ENCODE data around the gene PLPPR3.

PLPPR3 gene

GRCh38 chr19:803686-804418, 17.9 kb downstream of the PLPPR3 start:
- FAIRE-seq: no peak
- DNase-seq (ENCODE audit: insufficient read length, low spot score): no peak
- TF ChIP-seq, protein P1, sequence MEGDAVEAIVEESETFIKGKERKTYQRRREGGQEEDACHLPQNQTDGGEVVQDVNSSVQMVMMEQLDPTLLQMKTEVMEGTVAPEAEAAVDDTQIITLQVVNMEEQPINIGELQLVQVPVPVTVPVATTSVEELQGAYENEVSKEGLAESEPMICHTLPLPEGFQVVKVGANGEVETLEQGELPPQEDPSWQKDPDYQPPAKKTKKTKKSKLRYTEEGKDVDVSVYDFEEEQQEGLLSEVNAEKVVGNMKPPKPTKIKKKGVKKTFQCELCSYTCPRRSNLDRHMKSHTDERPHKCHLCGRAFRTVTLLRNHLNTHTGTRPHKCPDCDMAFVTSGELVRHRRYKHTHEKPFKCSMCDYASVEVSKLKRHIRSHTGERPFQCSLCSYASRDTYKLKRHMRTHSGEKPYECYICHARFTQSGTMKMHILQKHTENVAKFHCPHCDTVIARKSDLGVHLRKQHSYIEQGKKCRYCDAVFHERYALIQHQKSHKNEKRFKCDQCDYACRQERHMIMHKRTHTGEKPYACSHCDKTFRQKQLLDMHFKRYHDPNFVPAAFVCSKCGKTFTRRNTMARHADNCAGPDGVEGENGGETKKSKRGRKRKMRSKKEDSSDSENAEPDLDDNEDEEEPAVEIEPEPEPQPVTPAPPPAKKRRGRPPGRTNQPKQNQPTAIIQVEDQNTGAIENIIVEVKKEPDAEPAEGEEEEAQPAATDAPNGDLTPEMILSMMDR (IDR thresholded peaks at IDR 0.05; ENCODE audit: insufficient read depth, missing control alignments): no peak

GRCh38 chr19:803099-803561, 18.6 kb downstream of the PLPPR3 start:
- DNase-seq (ENCODE audit: insufficient read length, low spot score) (no peak), FAIRE-seq (no peak)
- TF ChIP-seq, protein P1 (IDR thresholded peaks at IDR 0.05; ENCODE audit: insufficient read depth, missing control alignments): no peak

DNA sequence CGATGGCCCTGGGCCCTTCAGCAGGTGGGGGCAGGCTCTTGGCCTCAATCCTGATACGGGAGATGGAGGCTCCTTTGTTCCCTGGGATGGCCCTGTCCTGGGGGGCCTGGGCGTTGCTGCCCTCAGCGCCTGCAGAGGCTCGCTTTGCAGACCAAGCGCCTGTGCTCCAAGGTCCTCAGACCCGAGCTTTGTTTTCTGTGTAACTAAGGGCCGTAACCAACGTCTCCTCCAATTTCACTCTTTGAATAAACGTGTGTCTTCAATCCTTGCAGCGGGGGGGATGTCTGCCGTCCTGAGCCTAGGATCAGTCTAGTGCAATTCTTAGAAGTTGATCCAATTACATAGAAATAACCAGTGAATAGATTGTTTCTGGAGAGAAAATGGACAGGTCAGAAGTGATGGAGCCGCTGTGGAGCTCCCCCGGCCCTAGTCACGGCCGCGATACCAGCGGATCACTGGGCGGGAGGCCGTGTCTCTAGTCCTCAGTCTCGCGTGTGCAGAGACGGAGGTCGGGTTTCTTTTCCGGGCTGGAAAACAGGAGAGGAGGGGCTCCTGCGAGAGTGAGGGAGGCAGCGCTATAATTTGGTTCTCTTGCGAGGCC, 19.2 kb downstream of the PLPPR3 start:
- FAIRE-seq (no peak), DNase-seq (ENCODE audit: insufficient read length, low spot score) (peak; percentile 24)
- TF ChIP-seq, protein P1 (IDR thresholded peaks at IDR 0.05; ENCODE audit: insufficient read depth, missing control alignments): no peak

DNA sequence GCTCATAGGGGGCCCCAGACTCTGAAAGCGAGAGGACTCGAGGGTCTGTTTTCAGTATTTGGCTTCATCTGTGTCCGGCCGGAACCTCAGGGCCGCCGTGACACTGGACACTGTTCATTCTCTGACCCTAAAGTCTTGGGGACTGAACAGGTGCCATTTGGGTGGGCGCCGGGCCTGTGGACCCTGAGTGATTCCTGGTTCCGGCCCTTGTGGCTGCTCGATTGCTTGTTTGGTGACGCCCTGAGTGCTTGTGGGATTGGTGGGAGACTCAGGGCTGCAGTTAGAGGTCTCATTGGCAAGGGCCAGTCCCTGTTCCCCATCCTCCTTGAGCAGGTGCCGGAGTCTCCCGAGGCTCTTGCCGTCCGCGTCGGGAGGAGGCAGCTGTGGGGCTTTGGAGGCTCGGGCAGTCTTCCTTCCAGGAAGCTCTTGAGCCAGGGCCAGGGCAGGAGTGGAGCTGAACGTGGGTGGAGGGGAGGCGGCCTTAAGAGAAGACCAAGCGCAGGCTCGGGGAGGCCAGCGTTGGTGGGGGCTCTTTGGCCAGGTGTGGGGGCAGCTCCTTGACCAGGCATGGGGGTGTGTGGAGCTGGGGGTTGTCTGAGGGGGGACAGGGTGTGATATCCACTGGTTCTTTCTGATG, 19.8 kb downstream of the PLPPR3 start:
- no peak for FAIRE-seq

GRCh38 chr19:801030-801860, 20.5 kb downstream of the PLPPR3 start:
- DNase-seq (ENCODE audit: insufficient read length, low spot score) (peak; percentile 18), FAIRE-seq (no peak)
- TF ChIP-seq, protein P1 (IDR thresholded peaks at IDR 0.05; ENCODE audit: insufficient read depth, missing control alignments): no peak

More for the DNA sequence above, 19.8 kb downstream of the PLPPR3 start:
- DNase-seq (ENCODE audit: insufficient read length, low spot score): peak; percentile 28
- TF ChIP-seq, protein P1 (IDR thresholded peaks at IDR 0.05; ENCODE audit: insufficient read depth, missing control alignments): no peak

DNA sequence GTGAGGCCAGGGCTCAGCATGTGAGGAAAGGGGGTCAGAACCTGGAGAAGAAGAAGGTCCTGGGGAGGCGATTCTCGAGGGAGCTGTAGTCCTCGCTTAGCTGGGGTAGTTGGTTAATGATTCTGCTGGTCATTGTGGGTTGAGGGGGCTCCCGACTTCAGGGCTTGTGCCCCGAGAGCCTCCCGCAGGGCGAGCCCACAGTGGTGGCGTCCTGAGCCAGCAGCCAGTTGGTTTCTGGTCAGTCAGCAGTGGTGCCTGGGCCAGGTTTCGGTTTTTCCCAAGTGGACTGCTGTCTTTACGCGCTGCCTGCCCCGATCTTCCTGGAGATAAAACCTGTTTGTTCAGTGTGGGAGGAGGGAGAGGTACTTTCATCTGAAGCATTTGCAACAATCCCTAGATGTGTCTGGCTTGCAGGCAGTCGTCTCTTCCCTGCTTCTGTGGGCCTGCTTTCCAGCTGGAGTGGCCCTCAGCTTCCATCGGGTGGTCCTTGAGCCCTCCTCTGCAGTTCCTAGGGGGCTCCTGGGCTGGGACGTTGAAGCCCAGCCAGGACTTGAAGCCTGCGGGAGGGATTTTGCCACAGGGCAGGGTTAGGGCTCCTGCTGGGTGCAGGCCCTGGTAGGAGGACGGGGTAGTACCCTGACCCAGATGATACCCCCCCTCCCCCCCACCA, 21.3 kb downstream of the PLPPR3 start:
- TF ChIP-seq, protein P1 (IDR thresholded peaks at IDR 0.05; ENCODE audit: insufficient read depth, missing control alignments): no peak
- FAIRE-seq: no peak
- peak; percentile 5 for DNase-seq (ENCODE audit: insufficient read length, low spot score)

All from D721Med (cell line).